DMS153 (cell line): Measurements from ENCODE around the gene SRCIN1.
"Not testable (repeated sequence)": the region's sequence is repeated elsewhere in the genome, so short reads cannot be mapped to it uniquely, and the experiment has no call there.

Experiments used
- DNase-seq: peaks from one replicate; lab custom pipeline; 2025; lab: John Stamatoyannopoulos, UW

SRCIN1 gene

GRCh38 chr17:38605841-38606645, at the start of gene SRCIN1:
SRCIN1 (minus strand) TSS chr17:38605952; CDS start chr17:38605705, 247 bp downstream.
- no peak for DNase-seq

GRCh38 chr17:38654411-38655398, 49.0 kb upstream of the SRCIN1 start:
- DNase-seq, result no peak

GRCh38 chr17:38653679-38654078, 47.9 kb upstream of the SRCIN1 start:
- no peak for DNase-seq

- DNase-seq, result no peak
Measured at GRCh38 chr17:38653230-38653629, 47.5 kb upstream of the SRCIN1 start.

GRCh38 chr17:38650653-38651173, 45.0 kb upstream of the SRCIN1 start:
- DNase-seq, result not testable (repeated sequence)

- DNase-seq, result no peak
Measured at GRCh38 chr17:38637951-38638350, 32.2 kb upstream of the SRCIN1 start.

GRCh38 chr17:38636054-38636453, 30.3 kb upstream of the SRCIN1 start:
- no peak for DNase-seq

- DNase-seq, result no peak
Measured at GRCh38 chr17:38632334-38632733, 26.6 kb upstream of the SRCIN1 start.

- DNase-seq, result no peak
Measured at GRCh38 chr17:38628441-38628840, 22.7 kb upstream of the SRCIN1 start.

GRCh38 chr17:38627957-38628356, 22.2 kb upstream of the SRCIN1 start:
- no peak for DNase-seq

GRCh38 chr17:38626606-38627226, 21.0 kb upstream of the SRCIN1 start:
- DNase-seq, result not testable (repeated sequence)

- DNase-seq, result no peak
Measured at GRCh38 chr17:38625482-38625881, 19.7 kb upstream of the SRCIN1 start.

GRCh38 chr17:38624782-38625355, 19.1 kb upstream of the SRCIN1 start:
- DNase-seq, result not testable (repeated sequence)

- no peak for DNase-seq
Measured at GRCh38 chr17:38621538-38621937, 15.8 kb upstream of the SRCIN1 start.

GRCh38 chr17:38620551-38621277, 15.0 kb upstream of the SRCIN1 start:
- DNase-seq, result no peak

GRCh38 chr17:38619937-38620550, 14.3 kb upstream of the SRCIN1 start:
- DNase-seq, result no peak

GRCh38 chr17:38619451-38619795, 13.7 kb upstream of the SRCIN1 start:
- DNase-seq, result no peak

- peak; percentile 53 for DNase-seq
Measured at GRCh38 chr17:38617967-38618760, 12.4 kb upstream of the SRCIN1 start.

GRCh38 chr17:38617074-38617860, 11.5 kb upstream of the SRCIN1 start:
- DNase-seq, result peak; percentile 58
